Hematopoietic multipotent progenitor cell (in vitro differentiated cells): Measurements from ENCODE around the gene MRLN. TPM values are rescaled to one million over a fixed set of nuclear protein-coding genes. Genes with fewer than 3 reads are reported as not detected.
"Not testable (repeated sequence)": the region's sequence is repeated elsewhere in the genome, so short reads cannot be mapped to it uniquely, and the experiment has no call there.

Experiments used
- DNase-seq, 3 donors: peaks; one replicate each; pipeline ENCODE4 v3.0.0-alpha.2; 2011 to 2015; ENCODE audit warnings: low read depth in 2 of 3, low spot score in 2 of 3
- total RNA-seq: library from RNA; depleted of rRNA; stranded (reverse); fragments of >200 nt; gene quantifications from one replicate; pipeline ENCODE4 v1.2.3, GENCODE V29; 2012

The MRLN gene
- total RNA-seq = not detected

GRCh38 chr10:59753267-59753666 is at the start of gene MRLN:
TSS of gene MRLN (minus strand) at chr10:59753455.
- no peak for DNase-seq

GRCh38 chr10:59801171-59801570 is 47.9 kb upstream of the MRLN start:
- no peak for DNase-seq

GRCh38 chr10:59799421-59799820 is 46.2 kb upstream of the MRLN start:
- DNase-seq = no peak

GRCh38 chr10:59793919-59794318 is 40.7 kb upstream of the MRLN start:
- DNase-seq = no peak

GRCh38 chr10:59792812-59793211 is 39.6 kb upstream of the MRLN start:
- no peak for DNase-seq

- no peak for DNase-seq
Measured at GRCh38 chr10:59791601-59792000, 38.3 kb upstream of the MRLN start.

GRCh38 chr10:59790080-59790479 is 36.8 kb upstream of the MRLN start:
- not testable (repeated sequence) for DNase-seq

- DNase-seq = not testable (repeated sequence)
Measured at GRCh38 chr10:59788914-59789313, 35.7 kb upstream of the MRLN start.

GRCh38 chr10:59787032-59787431 is 33.8 kb upstream of the MRLN start:
- not testable (repeated sequence) for DNase-seq

GRCh38 chr10:59785476-59785875 is 32.2 kb upstream of the MRLN start:
- DNase-seq = not testable (repeated sequence)

GRCh38 chr10:59781511-59781910 is 28.3 kb upstream of the MRLN start:
- DNase-seq = no peak

- no peak for DNase-seq
Measured at GRCh38 chr10:59779756-59780533, 26.7 kb upstream of the MRLN start.

GRCh38 chr10:59774451-59774850 is 21.2 kb upstream of the MRLN start:
- no peak for DNase-seq

- no peak for DNase-seq
Measured at GRCh38 chr10:59773088-59773487, 19.8 kb upstream of the MRLN start.

- no peak for DNase-seq
Measured at GRCh38 chr10:59771162-59771807, 18.0 kb upstream of the MRLN start.

GRCh38 chr10:59770689-59771088 is 17.4 kb upstream of the MRLN start:
- no peak for DNase-seq

GRCh38 chr10:59762505-59762904 is 9.2 kb upstream of the MRLN start:
- DNase-seq = no peak

- DNase-seq = no peak
Measured at GRCh38 chr10:59757966-59758365, 4.7 kb upstream of the MRLN start.

GRCh38 chr10:59754951-59755350 is 1.7 kb upstream of the MRLN start:
- no peak for DNase-seq

- DNase-seq = no peak
Measured at GRCh38 chr10:59752278-59752940, 846 bp downstream of the MRLN start.

- no peak for DNase-seq
Measured at GRCh38 chr10:59750155-59750945, 2.9 kb downstream of the MRLN start.
